Measurements from ENCODE around the gene CCN6. TPM values are rescaled to one million over a fixed set of nuclear protein-coding genes. Genes with fewer than 3 reads are reported as not detected.
"Not testable (repeated sequence)": the region's sequence is repeated elsewhere in the genome, so short reads cannot be mapped to it uniquely, and the experiment has no call there.

CCN6 gene
- total RNA-seq, 4 donors from 2014 or later, result 0.39 to 0.42 TPM; not detected in 2

- no peaks in the 10 kb centered on the region for H3K36me3 ChIP-seq
- H3K4me3 ChIP-seq, result no peak overlapping the region
- WGBS, 2 donors, result 43 to 53% methylated on average over 3 of the region's 3 CpGs
Observed at GRCh38 chr6:112041535-112041934, 12.4 kb upstream of the CCN6 start.

GRCh38 chr6:112043032-112044007 lies 10.6 kb upstream of the CCN6 start:
- WGBS, 2 donors, result 0% methylated on average over 35 to 36 of the region's 36 CpGs
- TF ChIP-seq CTCF (IDR thresholded peaks at IDR 0.05), result peak; percentile 93 to 98 (median 95)
- peak in 1 of 2 donors; percentile 51 for TF ChIP-seq POLR2A (IDR thresholded peaks at IDR 0.05)
- peak in 1 of 2 donors; percentile 75 for TF ChIP-seq EP300 (IDR thresholded peaks at IDR 0.05)
- Histone ChIP-seq H3K27me3 (no peaks in the 10 kb centered on the region), H3K27ac (peak overlapping the region; percentile 85 to 96 (median 90)), H3K4me3 (peak overlapping the region; percentile 36 to 62 (median 54)), H3K9me3 (no peaks in the 10 kb centered on the region), H3K36me3 (no peaks in the 10 kb centered on the region), H3K4me1 (peaks cover 0 to 47% (median 32%) of the 10 kb centered on the region in 4 donors)
- peak; percentile 78 to 93 for DNase-seq (ENCODE audit: low spot score in 2 of 2)

More at GRCh38 chr6:112041535-112041934, 12.4 kb upstream of the CCN6 start:
- no peaks in the 10 kb centered on the region for H3K9me3 ChIP-seq
- H3K27me3 ChIP-seq, result no peaks in the 10 kb centered on the region
- H3K27ac ChIP-seq, result peak overlapping the region in 3 of 4 donors; percentile 9 to 96 (median 91)
- no peak for TF ChIP-seq EP300 (IDR thresholded peaks at IDR 0.05)
- no peak for TF ChIP-seq POLR2A (IDR thresholded peaks at IDR 0.05)
- TF ChIP-seq CTCF (IDR thresholded peaks at IDR 0.05), result no peak
- DNase-seq (ENCODE audit: low spot score in 2 of 2), result no peak
- H3K4me1 ChIP-seq, result peaks cover 0 to 62% (median 37%) of the 10 kb centered on the region in 4 donors

- H3K36me3 ChIP-seq, result no peaks in the 10 kb centered on the region
- no peaks in the 10 kb centered on the region for H3K27me3 ChIP-seq
- no peak for TF ChIP-seq CTCF (IDR thresholded peaks at IDR 0.05)
- TF ChIP-seq POLR2A (IDR thresholded peaks at IDR 0.05), result no peak
- no peak for TF ChIP-seq EP300 (IDR thresholded peaks at IDR 0.05)
- H3K4me3 ChIP-seq, result no peak overlapping the region
- H3K27ac ChIP-seq, result peak overlapping the region in 2 of 4 donors; percentile 91 to 96
- no peak for DNase-seq (ENCODE audit: low spot score in 2 of 2)
- no peaks in the 10 kb centered on the region for H3K9me3 ChIP-seq
- peaks cover 0 to 38% (median 24%) of the 10 kb centered on the region in 4 donors for H3K4me1 ChIP-seq
- WGBS, 2 donors, result 71 to 77% methylated on average over 8 of the region's 8 CpGs
Observed at GRCh38 chr6:112044196-112044595, 9.7 kb upstream of the CCN6 start.

GRCh38 chr6:112044856-112045255 lies 9.0 kb upstream of the CCN6 start:
- 40 to 55% methylated on average over 3 of the region's 3 CpGs for WGBS, 2 donors
- DNase-seq (ENCODE audit: low spot score in 2 of 2), result no peak
- peak overlapping the region in 1 of 4 donors; percentile 0 for H3K27ac ChIP-seq

GRCh38 chr6:112047523-112047922 lies 6.4 kb upstream of the CCN6 start:
- not testable (repeated sequence) for H3K27ac ChIP-seq; H3K4me3 ChIP-seq; DNase-seq (ENCODE audit: low spot score in 2 of 2); H3K27me3 ChIP-seq; H3K36me3 ChIP-seq; H3K9me3 ChIP-seq; H3K4me1 ChIP-seq
- 94 to 95% methylated on average over 23 to 25 of the region's 25 CpGs for WGBS, 2 donors

More at GRCh38 chr6:112044856-112045255, 9.0 kb upstream of the CCN6 start:
- Histone ChIP-seq H3K27me3 (no peaks in the 10 kb centered on the region), H3K36me3 (no peaks in the 10 kb centered on the region), H3K9me3 (no peaks in the 10 kb centered on the region), H3K4me1 (peaks cover 0 to 31% (median 18%) of the 10 kb centered on the region in 4 donors), H3K4me3 (no peak overlapping the region)
- TF ChIP-seq POLR2A (IDR thresholded peaks at IDR 0.05) (no peak), CTCF (IDR thresholded peaks at IDR 0.05) (no peak), EP300 (IDR thresholded peaks at IDR 0.05) (no peak)

Data from tibial nerve (tissue), 4 donors.